Fibroblast of lung (primary cell): ENCODE results near the gene ZNF526. TPM values are rescaled to one million over a fixed set of nuclear protein-coding genes. Genes with fewer than 3 reads are reported as not detected.

Experiments used
- DNase-seq, 2 donors: peaks; one replicate each; pipeline versions ENCODE4 v3.0.0 to v3.0.0-alpha.2; 2010; ENCODE audit warnings: low read depth in 2 of 2
- H2AFZ ChIP-seq: 2 replicates; pipeline ENCODE4 v1.5.1; 2012; ENCODE audit warnings: low read length, control low read depth, inconsistent platforms
- H3K27ac ChIP-seq: 2 replicates; pipeline ENCODE4 v1.5.1; 2011; ENCODE audit warnings: low read length, control low read depth; ENCODE audit not compliant: insufficient read depth
- H3K27me3 ChIP-seq: 2 replicates; pipeline ENCODE4 v1.5.1; 2011; ENCODE audit warnings: mild to moderate bottlenecking, low read length; ENCODE audit not compliant: control insufficient read depth, insufficient read depth
- H3K36me3 ChIP-seq: 2 replicates; pipeline ENCODE4 v1.5.1; 2011; ENCODE audit warnings: low read length; ENCODE audit not compliant: control insufficient read depth, insufficient read depth
- H3K4me1 ChIP-seq: 2 replicates; pipeline ENCODE4 v1.5.1; 2011; ENCODE audit warnings: low read length; ENCODE audit not compliant: control insufficient read depth, insufficient read depth; ENCODE audit errors: extremely low read depth
- H3K4me2 ChIP-seq: 2 replicates; pipeline ENCODE4 v1.5.1; 2011; ENCODE audit warnings: low read length, control low read depth; ENCODE audit not compliant: insufficient read depth; ENCODE audit errors: extremely low read depth
- H3K4me3 ChIP-seq, 4 experiments: fragments of 200-600 bp in 1 of 4; sonication (generic) in 1 of 4; replicated peaks in 1 of 4; 2 replicates each; pipeline ENCODE4 v1.5.1; 2011 to 2016; ENCODE audit warnings: low read length in 4 of 4, low read depth in 3 of 4, mild to moderate bottlenecking in 3 of 4, control low read depth in 2 of 4, inconsistent platforms in 1 of 4, mixed read lengths in 1 of 4; ENCODE audit not compliant: insufficient read depth in 1 of 4; ENCODE audit errors: control extremely low read depth in 1 of 4
- H3K79me2 ChIP-seq: 2 replicates; pipeline ENCODE4 v1.5.1; 2012; ENCODE audit warnings: mild to moderate bottlenecking, low read length, inconsistent platforms; ENCODE audit not compliant: control insufficient read depth, insufficient read depth
- H3K9ac ChIP-seq: 2 replicates; pipeline ENCODE4 v1.5.1; 2011; ENCODE audit warnings: mild to moderate bottlenecking, low read length, control low read depth; ENCODE audit not compliant: insufficient read depth
- H3K9me3 ChIP-seq: 2 replicates; pipeline ENCODE4 v1.5.1; 2012; ENCODE audit warnings: low read depth, low read length; ENCODE audit not compliant: control insufficient read depth, insufficient read depth
- H4K20me1 ChIP-seq: 2 replicates; pipeline ENCODE4 v1.5.1; 2011; ENCODE audit warnings: low read length; ENCODE audit not compliant: control insufficient read depth, insufficient read depth; ENCODE audit errors: extremely low read depth
- EZH2 ChIP-seq: IDR thresholded peaks from 2 replicates; pipeline ENCODE4 v1.5.1; 2012; ENCODE audit warnings: low read length, control low read depth, mild to moderate bottlenecking; ENCODE audit errors: missing control alignments
- polyA plus RNA-seq, 2 donors: library from polyadenylated mRNA; depleted of rRNA in 1 of 2; stranded (reverse) in 1 of 2; unstranded in 1 of 2; fragments of >200 nt; gene quantifications; 2 replicates each; pipeline ENCODE4 v1.2.1, GENCODE V29; 2011 to 2012; ENCODE audit warnings: missing spikeins in 1 of 2
- total RNA-seq: library from RNA; depleted of rRNA; stranded (reverse); fragments of >200 nt; gene quantifications from 2 replicates; pipeline ENCODE4 v1.2.1, GENCODE V29; 2014
- TF ChIP-seq, protein P1 (sequence below), 2 donors: IDR thresholded peaks in 1 of 2; conservative IDR thresholded peaks in 1 of 2; 1 replicate in 1 of 2; 2 replicates in 1 of 2; pipeline ENCODE4 v1.5.1; 2011 to 2012; ENCODE audit warnings: low read length in 2 of 2, control low read depth in 1 of 2, inconsistent platforms in 1 of 2, low read depth in 1 of 2, mild to moderate bottlenecking in 1 of 2

ZNF526 gene
- total and polyA plus RNA-seq, 2 donors (not counting 1 experiment from before 2014, with no cell fraction given): 5.9 to 7.8 TPM

DNA sequence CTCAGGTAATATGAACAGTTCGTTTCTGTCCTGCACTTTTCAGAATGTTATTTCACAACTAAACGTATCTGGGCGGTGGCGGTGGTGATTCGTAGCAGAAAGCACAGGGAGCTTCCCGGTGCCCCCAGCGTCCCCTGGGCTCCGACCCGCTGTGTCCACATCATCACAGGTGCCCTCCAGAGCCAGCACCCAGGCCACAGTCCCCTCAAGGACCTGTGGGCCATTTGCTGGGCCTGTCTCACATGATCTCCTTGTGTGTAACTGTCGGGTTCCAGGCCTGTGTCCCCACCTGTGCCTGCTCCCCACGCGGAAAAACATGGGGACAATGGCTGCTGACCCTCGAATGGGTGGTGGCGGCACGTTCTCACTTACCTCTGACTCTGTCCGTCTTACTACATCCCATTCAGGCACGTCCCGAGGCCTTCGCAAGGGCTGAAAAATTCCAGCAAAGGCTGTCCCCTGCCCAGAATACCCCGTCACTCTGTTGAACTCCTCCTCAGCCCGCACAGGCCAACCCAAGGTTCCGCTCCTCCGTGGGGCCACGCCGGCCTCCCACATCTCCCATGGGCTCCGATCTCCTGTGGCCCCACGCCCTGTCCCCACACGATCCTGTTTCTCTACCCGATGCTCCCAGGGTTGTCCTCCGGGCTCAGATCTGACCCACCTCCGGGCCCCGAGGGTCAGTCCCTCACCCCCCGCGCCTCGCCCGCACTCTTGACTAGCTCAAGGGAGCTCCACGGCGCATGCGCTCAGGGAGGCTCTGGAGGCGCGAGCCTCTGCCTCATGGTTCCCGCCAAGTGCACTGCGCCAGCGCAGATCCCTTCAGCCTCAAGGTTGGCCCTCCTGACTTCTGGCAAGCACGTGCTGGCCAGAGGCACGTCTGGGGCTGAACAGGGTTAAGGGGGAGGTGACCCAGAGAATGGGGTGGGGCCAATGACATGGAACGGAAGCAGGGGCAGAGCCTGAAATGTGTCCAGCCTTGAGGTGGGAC, 23.8 kb upstream of the ZNF526 start:
- DNase-seq: no peak
- Histone ChIP-seq H4K20me1 (no peaks in the 10 kb centered on the region), H3K36me3 (peaks cover 7% of the 10 kb centered on the region), H3K27ac (no peak overlapping the region), H3K4me1 (peaks cover 5% of the 10 kb centered on the region), H3K27me3 (no peaks in the 10 kb centered on the region), H3K79me2 (no peaks in the 10 kb centered on the region), H3K9me3 (no peaks in the 10 kb centered on the region), H3K9ac (no peak overlapping the region), H3K4me3 (no peak overlapping the region), H3K4me2 (no peak overlapping the region), H2AFZ (no peak overlapping the region)
- TF ChIP-seq EZH2: no peak
- TF ChIP-seq, protein P1, sequence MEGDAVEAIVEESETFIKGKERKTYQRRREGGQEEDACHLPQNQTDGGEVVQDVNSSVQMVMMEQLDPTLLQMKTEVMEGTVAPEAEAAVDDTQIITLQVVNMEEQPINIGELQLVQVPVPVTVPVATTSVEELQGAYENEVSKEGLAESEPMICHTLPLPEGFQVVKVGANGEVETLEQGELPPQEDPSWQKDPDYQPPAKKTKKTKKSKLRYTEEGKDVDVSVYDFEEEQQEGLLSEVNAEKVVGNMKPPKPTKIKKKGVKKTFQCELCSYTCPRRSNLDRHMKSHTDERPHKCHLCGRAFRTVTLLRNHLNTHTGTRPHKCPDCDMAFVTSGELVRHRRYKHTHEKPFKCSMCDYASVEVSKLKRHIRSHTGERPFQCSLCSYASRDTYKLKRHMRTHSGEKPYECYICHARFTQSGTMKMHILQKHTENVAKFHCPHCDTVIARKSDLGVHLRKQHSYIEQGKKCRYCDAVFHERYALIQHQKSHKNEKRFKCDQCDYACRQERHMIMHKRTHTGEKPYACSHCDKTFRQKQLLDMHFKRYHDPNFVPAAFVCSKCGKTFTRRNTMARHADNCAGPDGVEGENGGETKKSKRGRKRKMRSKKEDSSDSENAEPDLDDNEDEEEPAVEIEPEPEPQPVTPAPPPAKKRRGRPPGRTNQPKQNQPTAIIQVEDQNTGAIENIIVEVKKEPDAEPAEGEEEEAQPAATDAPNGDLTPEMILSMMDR (conservative IDR thresholded peaks at IDR 0.05 in 1 of 2, IDR thresholded peaks at IDR 0.05 in 1 of 2; ENCODE audit: low read depth in 1 of 2, low read length in 2 of 2): no peak

DNA sequence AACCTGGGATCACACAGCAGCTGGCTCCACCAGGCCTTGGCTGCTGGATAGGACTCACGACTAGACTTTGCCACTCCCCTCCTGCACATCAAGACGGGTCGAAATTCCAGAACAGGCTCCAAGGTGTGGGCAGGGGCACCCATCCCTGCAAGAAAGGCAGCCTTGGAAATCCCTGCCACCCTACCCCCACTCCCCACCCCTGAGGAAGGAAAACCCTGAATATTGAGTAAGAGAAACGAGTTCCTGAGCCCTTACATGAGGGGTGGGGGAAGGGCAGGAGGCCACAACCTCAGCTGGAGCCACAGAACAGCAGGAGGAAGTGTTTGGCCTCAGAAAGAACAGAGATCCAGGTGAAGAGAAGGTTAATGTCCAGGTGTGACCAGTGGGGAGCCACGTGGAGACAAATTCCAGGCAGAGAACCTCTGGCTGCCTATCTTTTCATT, 22.7 kb upstream of the ZNF526 start:
- no peaks in the 10 kb centered on the region for H3K27me3 ChIP-seq

More for the DNA sequence above, 22.7 kb upstream of the ZNF526 start:
- Histone ChIP-seq H3K4me2 (no peak overlapping the region), H3K4me1 (no peaks in the 10 kb centered on the region), H3K9ac (no peak overlapping the region), H3K9me3 (no peaks in the 10 kb centered on the region), H4K20me1 (no peaks in the 10 kb centered on the region), H3K4me3 (no peak overlapping the region), H3K27ac (no peak overlapping the region), H2AFZ (no peak overlapping the region), H3K36me3 (peaks cover 12% of the 10 kb centered on the region), H3K79me2 (no peaks in the 10 kb centered on the region)
- DNase-seq: no peak
- TF ChIP-seq, protein P1 (conservative IDR thresholded peaks at IDR 0.05 in 1 of 2, IDR thresholded peaks at IDR 0.05 in 1 of 2; ENCODE audit: low read depth in 1 of 2, low read length in 2 of 2): no peak
- no peak for TF ChIP-seq EZH2
